NCI-H82 treated with DMSO at 0.1 percent for 48 hours (cell line): Measurements from ENCODE around the gene CHMP2B.

Experiments
- DNase-seq: peaks from one replicate; lab custom pipeline; 2025; ENCODE audit not compliant: unreplicated experiment; lab: John Stamatoyannopoulos, UW

CHMP2B gene, protein sequence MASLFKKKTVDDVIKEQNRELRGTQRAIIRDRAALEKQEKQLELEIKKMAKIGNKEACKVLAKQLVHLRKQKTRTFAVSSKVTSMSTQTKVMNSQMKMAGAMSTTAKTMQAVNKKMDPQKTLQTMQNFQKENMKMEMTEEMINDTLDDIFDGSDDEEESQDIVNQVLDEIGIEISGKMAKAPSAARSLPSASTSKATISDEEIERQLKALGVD

DNA sequence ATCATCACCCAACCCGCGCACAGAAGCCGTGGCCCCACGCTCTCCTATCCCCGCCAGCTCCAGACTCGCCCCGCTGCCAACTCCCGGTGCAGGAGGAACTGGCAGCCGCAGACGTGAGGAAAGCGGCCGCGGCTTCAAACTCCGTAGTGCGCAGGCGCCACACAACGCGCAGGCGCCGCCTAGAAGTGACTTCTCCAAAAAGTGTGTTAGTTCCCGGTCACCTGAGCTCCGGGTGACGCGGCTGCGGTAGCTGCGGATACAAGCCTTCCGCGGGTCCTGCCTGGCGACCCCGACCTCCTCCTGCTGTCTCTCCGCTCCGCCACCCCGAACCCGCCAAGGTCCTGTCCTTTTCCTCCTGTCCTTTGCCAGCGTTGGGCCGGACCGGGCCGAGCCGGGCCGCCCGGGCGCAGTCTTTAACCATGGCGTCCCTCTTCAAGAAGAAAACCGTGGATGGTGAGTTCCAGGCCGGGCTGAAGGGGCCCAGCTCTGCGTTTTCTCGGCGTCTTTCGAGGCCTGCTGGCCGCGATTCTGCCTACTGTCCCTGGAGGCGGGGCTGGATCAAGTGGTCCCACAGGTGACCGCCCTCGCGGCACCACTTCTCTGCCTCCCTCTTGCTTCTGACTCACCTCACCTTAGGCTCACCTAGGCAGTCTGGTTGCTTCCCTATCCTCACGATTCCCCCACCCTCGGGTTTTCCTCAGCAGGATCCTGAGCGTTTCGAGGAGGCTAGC lies at the start of gene CHMP2B:
CHMP2B (plus strand) TSS at position 206 of the 731 bp plus-strand sequence; CDS start at position 420, 214 bp downstream.
- peak; percentile 72 for DNase-seq

DNA sequence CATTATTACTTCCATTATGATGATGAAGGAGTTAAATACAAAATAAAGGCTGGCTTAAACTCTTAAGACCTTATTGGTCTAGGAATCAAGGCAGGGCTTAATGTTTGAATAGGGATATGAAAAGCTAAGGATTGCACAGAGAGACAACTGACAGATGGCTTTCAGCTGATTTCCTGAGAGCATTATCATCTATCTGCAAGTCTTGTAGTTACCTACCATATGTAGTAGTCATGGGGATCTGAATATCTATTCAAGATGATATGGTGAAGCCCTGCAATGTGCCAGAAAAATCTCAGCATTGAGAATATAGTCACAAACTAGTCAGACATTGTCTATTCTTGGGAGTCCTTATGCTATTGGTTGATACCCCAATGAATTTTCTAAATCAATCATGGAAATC lies 47.5 kb upstream of the CHMP2B start:
- DNase-seq = peak; percentile 8

DNA sequence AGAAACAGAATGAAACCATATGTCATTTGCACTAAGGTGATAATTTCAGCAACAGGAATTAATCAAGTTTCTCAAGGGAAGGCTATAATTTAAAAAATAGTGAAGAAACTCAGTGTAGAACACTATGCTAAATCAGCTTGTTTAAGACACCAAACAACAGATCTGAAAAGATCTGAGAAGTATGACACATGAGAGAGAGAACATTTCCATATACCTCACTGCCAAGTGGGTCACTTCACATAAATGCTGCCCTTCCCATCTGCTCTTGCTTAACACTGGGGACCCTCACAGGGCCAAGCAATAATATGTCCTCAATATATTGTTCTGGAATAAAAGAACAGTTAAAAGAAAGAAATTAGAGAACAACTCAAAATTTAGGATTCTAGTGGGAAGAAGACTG lies 45.6 kb upstream of the CHMP2B start:
- DNase-seq = no peak

DNA sequence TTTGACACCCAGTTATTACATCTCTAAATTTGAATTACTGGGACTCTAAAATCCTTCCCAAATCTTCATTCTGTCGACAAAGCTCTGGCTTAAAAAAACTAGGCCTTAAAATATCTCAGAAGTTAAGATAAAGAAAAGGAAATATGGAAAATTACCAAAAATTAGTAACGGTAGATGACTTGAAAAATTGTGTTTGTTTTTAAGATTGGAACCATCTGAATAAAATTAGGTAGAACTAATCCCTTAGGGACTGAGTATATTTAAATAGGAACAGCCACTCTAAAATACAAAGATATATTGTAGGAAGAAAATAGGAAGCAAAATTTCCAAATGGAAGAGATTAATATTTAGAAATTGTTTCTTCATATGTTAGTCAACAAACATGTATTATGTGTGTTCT lies 45.1 kb upstream of the CHMP2B start:
- DNase-seq = no peak

DNA sequence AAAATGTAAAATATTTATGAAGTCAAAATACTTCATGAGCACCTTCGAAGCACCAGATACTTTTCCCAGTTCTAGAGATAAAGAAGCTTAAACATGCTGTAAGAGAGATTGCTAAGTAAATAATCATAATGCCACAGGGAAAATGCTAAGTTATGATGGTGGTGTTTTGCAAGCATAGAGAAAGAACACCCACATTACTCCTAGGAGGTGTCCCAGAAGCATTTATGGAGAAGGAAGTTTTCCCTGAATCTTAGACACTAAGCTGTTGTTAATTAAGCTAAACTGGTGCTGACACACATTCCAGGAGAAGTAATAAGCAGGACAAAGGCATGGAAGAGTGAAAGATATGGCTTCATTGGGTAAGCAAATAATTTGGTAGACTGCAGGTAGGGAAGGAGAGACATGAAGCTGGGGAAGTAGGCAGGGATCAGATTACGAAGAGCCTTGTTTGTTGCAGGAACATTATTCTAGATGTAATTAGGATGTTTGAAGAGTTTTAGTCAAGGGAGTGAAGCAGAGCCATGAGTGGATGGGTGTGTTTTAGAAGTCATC lies 40.4 kb upstream of the CHMP2B start:
- no peak for DNase-seq

DNA sequence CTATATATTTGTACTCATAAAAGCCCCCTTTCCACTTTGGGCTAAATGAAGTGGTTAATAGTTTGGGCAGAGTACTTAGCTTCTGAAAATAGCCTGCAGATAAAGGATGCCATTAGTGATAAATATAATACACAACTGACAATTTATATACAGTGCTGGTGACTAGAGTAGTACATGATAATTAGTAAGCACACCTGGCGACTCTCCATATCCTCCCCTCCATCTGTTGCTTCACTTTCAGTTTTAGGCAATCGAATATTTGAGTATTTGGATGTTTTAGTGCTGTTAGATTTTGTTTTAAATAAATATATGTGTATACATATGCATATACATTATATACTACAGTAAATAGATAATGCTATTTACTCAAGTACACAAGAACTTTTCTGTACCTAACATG lies 35.9 kb upstream of the CHMP2B start:
- DNase-seq = no peak

DNA sequence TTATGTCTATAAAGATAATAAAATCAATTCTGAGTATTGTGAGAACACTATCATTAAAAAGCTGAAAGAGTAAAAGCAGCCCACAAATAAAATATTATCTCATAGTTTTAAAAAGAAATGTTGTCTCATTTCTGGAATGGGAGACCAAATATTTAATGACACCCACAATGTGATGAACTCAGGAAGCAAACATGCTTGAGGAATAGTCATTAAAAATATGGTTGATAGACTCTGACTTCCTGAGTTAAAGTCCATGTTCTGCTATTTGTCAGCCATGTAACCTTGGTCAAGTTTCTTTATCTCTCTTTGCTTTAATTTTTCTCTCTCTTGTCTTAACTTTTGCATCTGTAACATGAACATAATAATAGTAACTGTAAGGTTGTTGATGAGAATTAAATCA lies 35.5 kb upstream of the CHMP2B start:
- no peak for DNase-seq

DNA sequence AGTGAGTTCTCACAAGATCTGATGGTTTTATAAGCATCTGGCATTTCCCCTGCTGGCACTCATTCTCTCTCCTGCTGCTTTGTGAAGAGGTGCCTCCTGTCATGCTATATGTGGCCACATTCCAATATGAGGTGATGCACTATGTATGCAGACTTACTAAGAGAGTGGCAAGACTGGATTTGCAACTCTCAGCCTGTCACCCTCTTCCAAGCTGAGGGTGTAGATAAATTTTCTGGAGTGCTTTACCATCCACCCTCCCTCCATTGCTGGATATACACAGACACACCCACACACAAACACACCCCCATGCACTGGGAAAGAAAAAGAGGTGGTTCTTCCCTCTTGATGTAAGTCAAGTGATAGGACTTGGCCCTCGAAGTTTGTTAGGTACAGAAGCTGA lies 30.2 kb upstream of the CHMP2B start:
- DNase-seq = no peak

DNA sequence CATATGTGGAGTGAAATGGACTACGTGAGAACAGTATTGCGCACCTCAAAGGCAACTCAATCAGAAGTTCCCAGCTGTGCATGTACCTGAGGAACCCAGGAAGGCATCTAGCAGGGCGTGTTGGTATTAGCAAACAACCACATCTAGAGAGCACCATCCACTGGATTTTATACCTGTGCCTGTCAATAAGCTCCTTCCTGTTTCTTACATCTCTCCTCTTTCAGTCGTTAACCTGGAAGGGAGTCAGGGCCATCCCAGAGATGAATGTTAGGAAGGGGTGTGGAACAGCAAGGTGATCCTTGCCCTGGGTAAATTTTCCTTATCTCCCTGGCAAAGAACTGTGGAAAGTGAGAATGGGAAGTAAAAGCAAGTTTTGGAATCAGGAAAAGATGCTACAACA lies 29.6 kb upstream of the CHMP2B start:
- no peak for DNase-seq

DNA sequence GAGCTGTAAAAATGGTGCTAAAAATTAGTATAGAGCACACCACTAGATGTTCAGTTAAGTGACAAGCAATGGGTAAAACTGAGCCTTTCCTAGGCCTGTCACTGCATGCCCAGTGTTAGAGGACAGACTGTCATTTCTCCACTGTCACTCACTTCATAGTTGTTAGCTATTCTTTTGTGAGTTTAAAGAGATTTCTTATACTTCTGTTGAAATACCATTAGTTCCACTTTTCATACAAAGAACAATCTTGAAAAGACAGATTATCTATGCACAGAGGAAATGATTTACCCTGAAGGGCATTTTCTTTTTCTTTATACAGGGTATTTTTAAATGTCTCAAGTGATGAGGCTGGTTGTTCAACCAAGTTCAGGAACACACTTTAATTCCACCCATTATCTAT lies 28.3 kb upstream of the CHMP2B start:
- no peak for DNase-seq

DNA sequence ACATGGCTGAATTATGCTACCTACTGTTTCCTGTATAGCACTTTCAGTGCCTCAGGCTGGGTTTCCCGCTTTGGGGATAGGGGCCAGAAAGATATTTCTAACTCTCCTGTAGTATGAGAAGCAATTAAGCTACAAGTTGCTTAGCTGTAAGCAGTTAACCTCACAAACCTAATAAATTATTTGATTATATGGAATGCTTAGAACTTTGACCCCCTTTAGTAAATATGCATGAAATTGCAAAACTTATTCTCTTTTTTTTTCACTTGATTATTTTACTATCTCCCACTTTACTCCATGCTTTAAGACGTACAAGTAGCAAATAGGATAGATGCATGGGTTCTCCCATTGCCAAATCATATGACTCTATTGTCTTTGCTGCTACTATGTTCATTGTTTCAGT lies 27.5 kb upstream of the CHMP2B start:
- no peak for DNase-seq

DNA sequence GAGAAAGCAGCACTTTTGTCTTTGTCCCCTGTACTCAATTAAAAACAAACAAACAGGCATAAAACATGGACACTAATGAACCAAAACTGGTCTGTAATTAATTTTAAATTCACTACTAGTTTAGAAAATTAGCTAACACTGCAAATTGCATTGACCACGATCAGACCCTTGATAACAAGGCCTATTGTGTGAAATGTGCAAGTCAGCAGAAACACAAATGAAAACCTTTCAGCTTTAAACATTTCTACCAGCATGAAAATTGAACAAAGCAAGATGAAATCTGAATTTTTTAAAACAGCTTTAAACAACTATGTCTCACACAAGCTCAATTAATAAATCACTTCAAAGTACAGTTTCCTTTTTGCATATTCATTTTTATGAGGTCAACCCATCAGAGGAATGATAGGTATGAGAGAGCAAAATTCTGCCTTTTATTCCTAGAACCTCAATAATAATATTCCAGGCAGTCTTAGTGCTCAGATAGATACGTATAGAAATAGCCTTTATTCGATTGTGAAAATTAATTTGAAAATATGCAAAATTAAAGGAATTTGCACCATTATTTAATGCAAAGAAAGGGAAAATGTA lies 27.0 kb upstream of the CHMP2B start:
- no peak for DNase-seq

DNA sequence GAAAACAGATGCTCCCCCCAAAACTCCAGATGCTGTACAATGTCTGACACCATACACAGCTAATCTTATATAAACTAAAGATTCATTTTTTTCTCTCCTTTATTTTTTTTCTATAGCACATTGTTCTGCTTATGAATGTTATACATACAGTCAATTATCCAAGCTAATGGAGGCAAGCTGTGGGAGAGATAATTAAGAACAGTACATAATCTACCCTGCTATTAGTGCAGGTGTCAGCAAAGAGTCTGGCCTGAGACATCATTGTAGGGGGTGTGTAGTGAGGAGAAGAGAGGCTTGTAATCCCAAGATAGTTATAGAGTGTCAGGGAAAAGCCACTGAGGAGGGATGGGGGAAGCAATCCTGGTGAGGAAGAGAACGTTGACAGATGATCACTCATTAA lies 25.4 kb upstream of the CHMP2B start:
- no peak for DNase-seq

DNA sequence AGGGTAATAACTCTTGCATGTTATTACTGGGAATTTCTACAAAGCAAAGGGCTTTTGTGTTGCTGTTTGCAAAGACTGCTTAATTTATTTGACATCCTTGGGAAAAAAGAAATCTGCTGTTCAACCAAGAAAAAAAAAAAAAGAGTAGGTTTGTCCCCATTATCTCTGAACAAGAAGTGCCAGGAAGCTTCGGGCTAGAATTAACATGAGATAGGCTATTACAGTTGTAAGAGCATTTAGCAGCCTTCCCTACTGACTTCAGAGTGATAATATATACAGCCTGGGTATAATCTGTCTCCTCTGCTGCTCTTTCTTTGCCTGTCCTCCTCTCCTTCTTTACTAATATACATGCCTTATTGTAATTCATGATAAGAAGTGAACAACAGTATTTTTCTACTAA lies 23.3 kb upstream of the CHMP2B start:
- DNase-seq = no peak

DNA sequence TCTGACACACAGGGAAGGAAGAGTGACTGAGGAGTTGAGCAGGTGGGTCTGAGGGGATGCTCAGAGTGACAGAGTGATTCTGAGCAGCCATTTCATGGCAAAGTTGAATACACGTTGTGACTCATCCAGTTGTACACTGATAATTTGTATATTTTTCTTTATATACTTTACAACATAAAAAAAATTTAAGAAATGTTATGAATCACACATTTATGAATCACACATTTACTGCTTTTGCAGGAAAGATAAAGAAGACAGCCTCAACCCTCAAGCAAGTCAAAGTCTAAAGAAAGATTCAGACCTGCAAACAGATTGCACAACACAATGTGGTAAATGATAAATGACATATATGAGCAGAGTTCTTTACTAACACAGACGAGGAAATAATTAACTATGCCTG lies 21.0 kb upstream of the CHMP2B start:
- DNase-seq = no peak

DNA sequence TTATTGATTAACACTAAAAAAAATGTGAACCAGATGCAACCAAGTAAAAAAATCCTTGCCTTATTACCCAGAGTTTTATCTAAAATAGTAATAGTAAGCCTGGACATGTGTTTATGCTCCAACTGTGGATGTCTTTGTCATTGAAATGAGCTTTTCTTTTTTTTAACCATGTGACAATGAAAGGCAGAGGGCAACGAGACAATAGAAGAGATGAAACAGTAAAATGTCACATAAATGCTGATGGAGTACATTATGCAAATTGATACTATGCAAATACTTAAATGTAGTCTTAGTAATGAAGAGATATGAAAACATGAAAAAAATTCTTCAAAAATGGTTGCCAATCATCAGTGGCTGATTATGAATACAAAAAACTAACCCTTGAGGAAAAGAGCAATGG lies 20.5 kb upstream of the CHMP2B start:
- no peak for DNase-seq

DNA sequence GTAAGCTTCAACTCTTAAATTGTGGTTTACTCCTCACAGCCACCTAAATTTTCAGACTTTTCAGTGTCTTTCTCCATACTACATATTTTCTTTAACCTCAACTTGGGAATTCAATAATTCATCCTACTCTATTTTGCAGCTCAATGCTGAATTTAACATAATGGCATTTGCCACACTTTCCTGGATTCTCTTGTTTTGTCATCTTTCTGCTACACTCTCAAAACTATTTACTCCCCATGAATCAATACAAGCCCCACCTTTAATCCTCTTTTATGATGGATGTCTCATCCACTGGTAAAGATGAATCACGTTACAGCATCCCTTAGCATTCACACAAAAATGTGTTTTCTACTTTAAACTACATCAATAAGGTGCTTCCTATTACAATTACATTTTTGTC lies 19.6 kb upstream of the CHMP2B start:
- no peak for DNase-seq

DNA sequence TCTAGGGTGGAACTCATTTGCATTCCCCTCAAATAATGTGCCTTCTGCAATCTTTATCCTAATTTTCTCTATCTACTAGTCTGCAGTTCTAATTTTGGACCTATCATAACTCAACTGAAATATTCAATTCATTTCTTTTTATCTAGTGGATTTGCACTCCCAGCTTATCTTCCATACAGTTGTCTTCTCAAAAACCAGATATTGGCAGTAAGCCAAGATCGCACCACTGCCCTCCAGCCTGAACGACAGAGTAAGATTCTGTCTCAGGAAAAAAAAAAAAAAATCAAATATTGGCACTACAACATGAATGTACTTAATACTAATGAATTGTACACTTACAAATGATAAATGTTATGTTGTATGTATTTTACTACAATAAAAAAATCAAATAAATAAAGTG lies 18.0 kb upstream of the CHMP2B start:
- no peak for DNase-seq

DNA sequence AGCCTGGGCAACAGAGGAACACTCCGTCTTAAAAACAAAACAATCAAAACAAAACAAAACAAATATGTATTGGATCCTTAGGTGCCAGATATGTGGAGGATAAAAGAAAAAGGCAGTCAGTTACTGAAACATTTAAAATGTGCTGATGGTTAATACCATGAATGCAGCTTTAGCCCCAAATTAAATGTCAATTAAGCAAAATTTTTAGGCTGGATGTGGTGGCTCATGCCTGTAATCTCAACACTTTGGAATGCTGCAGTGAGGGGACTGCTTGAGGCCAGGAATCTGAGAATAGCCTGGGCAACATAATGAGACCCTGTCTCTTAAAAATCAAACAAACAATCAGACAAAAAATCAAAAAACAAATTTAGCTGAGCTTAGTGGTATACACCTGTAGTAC lies 8.5 kb upstream of the CHMP2B start:
- no peak for DNase-seq

DNA sequence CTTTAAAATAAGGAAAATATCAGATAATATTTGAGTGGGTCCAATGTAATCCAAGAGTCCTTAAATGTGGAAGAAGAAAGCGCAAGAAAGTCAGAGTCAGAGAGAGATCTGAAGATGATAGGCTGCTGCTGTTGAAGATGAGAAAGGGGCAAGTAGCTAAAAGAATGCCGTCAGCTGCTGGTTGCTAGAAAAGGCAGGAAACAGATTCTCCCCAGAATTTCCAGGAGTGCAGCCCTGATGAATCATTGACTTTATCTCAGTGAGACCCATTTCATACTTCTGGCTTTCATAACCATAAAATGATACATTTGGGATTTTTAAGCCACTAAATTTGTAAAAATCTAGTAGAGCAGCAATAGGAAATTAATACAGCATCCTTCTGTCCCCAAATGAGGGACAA lies 7.5 kb upstream of the CHMP2B start:
- no peak for DNase-seq

DNA sequence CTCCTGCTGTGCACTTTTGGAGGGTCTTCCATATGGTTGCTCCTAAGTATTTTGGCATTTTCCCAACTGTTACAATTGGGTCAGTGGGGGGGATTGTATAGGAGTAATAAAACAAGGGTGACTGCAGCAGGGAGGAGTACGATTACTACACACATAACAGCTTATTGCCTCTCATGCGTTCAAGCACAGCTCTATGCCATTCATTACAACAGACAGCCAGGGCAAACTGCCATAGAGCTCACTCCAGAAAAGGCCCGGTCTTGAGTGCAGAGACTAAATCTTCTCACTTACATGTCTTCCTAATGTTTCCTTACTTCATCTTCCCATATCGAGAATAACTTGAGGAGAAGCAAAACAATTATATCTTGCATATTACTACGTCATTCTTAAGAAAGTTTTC lies 1.4 kb upstream of the CHMP2B start:
- DNase-seq = no peak

DNA sequence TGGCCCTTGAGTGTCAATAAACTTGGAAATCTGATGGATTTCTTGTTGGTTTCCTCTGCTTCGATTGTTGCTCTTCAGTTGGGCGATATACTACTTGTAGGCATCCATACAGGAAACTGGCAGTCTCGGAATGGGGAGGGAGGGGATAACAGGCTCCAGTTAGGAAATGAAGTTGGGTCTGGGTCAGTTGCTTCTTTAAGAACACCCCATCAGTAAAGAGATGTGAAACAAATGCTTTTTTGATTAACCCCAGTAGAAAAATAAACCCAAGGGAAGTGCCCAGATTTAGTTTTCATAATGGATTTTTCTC lies 681 bp downstream of the CHMP2B start:
- DNase-seq = no peak

DNA sequence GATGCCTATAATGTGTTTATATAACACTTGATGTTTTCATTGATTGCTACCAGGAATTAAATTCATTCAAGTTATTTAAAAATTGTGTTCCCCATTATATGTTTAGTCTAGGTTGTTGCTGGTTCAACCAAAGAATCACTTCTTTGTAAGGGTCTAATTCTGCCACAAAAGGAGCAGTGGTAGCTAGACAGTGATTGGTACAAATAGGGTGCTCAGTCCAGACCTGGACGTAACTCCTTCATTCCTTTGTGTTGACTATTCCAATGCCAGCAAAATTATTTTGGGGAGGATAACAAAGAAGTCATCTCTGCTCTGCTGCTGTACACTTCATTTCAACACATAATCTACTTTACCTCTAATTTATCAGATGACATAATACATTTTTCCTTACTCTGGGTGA lies 1.2 kb downstream of the CHMP2B start:
- DNase-seq = no peak
